NCI-H1105 treated with DMSO at 0.1 percent for 48 hours (cell line): ENCODE data around the gene CRYL1.
A peak's percentile ranks its signal among the peaks of the same experiment; 100 is the strongest.

Source experiments
- DNase-seq: peaks from one replicate; lab custom pipeline; 2025; lab: John Stamatoyannopoulos, UW

CRYL1 gene

DNA sequence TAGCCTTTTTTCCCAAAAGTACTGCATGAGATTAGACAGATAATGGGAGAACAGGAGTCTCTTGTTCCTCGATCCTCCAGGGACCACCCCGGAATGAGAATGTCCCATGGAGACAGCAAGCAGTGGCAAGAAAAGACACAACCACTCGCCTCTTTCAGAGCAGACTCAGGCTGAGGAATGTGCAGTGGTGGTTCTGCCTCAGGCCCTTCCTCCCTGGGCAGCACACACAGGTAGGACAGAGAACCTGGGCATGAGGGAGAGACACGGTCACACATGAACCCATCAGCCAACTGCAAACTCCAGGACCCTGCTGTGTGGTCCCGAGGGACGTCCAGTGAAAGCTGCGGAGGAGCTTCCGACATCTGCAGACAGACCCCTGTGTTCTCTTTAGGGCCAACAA, 31.0 kb downstream of the CRYL1 start:
- no peak for DNase-seq

DNA sequence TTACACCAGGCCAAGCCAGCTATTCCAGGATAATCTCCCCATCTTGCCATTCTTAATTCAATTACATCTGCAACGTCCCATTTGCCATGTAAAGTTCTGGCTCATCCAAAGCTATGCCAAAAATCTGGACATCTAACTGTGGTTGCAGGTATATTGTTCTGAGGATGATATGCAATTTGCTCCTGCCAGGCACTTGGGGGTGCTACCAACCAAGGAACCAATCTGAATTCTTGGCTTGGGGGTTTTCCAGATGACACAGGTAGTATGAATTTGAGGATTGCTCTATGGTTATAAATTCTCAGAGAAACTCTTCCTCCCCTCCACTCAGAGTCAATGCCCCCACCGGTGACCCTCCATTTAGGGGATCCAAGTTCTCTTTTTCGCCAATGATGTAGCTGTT, 33.0 kb downstream of the CRYL1 start:
- no peak for DNase-seq

DNA sequence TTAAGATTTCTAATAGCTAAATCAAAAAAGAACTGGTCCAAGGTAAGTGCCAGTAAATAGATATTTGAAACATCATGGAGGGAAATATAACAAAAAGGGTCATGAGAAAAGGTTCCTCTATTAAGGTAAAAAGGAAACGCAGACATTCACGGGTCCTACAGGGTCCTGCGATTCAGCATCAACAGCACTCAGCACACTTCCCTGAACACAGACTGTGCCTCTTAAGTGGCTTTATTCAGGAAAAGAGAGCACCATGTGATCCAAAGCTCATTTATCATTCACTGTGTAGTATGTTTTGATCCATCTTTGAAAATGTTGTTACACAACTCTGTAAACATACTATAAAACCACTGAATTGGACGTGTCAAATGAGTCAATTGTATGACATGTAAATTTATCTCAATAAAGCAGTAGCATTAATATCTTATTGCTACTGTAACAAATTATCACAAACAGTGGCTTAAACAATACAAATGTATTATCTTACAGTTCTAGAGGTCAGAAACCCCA, 33.7 kb downstream of the CRYL1 start:
- no peak for DNase-seq

DNA sequence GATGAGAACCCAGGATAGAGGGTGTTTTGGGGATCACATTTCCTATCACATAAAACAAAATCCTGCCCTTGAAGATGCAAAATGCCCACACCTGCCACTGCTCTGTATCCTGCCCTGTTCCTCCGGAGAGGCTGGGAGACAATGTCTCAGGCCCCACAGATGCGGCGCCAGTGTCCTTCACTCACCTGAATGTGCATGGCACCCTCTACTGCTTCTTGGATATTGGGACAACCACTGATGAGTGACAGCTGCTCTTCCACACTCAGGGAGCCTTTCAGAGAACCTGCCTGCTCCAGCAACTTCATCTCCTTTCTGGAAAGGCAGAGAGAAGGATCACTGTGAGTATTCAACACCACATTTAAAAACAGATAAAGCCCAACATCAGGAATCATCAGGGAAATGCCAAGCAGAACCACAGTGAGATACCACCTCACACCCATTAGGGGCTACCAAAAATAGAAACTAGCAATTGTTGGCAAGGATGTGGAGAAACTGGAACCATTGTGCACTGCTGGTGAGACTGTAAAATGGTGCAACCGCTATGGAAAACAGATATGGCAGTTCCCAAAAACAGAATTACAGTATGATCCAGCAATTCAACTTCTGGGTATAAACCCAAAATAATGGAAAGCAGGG, 36.4 kb downstream of the CRYL1 start:
- DNase-seq = no peak

- no peak for DNase-seq
Observed at GRCh38 chr13:20487927-20488326, 37.7 kb downstream of the CRYL1 start.

GRCh38 chr13:20482787-20483186, 42.9 kb downstream of the CRYL1 start:
- DNase-seq = no peak

GRCh38 chr13:20482275-20482761, 43.3 kb downstream of the CRYL1 start:
- DNase-seq = no peak

DNA sequence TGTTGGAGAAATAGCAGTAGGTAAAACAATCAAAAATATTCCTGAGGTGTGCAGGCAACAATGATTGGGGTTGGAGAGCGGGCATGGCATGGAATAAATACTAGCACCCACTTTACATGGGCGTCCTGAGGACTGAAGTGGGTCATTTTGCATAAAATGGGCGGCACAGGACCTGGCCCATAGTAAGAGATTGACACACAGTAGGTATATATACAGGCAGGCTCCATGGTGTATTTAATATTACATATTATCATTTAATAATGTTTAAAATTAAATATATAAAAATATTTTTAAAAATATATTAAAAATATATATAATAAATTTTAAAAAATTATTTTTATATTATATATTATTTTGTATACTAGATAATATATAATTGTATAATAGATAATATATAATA, 48.3 kb downstream of the CRYL1 start:
- DNase-seq = no peak

DNA sequence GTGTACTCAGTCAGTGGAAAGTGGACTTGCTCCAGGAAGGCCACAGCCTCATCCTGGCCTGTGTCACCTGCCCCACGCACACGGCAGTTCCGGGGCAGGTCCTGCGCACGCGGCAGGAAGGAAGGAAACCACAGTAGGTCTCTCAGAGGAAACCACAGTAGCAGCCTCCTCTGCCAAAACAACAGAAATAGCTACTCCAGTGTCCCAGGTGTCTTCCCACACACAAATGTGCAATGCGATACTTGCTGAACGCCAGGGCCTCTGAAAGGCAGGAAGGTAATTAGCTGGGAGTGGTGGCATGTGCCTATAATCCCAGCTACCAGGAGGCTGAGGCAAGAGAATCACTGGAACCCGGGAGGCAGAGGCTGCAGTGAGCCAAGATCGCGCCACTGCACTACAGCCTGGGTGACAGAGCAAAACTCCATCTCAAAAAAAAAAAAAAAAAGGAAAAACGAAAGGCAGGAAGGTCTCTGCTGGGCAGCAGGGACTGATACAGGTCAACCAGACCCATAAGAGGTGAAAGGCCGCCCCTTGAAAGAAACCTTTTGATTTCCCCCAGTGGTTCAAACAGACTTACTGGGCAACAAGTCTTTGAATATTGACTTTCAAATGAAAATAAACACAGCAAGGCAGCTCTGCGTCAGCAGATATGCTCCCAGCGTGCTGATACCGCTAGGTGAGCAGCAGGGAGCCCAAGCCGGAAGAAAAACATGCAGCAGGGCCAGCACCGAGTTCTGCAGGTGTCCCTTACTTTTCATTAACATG, 49.5 kb downstream of the CRYL1 start:
- no peak for DNase-seq

- no peak for DNase-seq
Observed at GRCh38 chr13:20474515-20474914, 51.1 kb downstream of the CRYL1 start.

DNA sequence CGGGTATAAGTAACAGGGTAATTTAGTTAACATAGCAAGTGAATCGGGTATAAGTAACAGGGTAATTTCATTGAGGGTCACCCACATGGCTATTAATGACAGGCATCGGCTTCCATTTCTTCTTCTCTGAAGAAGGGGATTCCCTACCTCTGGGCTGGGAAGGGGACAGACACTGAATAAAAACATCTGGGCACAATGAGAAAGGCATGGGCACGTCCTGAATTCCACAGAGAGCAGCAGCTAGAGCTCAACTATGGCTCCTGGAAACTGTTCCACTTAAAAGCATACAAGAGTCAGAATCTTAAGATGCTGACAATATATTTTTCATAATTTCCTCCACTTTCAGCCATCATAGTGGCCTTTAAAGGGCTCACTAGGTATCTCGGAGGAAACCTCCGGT, 51.8 kb downstream of the CRYL1 start:
- DNase-seq = no peak

- no peak for DNase-seq
Observed at GRCh38 chr13:20473139-20473538, 52.5 kb downstream of the CRYL1 start.

- DNase-seq = no peak
Observed at GRCh38 chr13:20472531-20472930, 53.1 kb downstream of the CRYL1 start.

DNA sequence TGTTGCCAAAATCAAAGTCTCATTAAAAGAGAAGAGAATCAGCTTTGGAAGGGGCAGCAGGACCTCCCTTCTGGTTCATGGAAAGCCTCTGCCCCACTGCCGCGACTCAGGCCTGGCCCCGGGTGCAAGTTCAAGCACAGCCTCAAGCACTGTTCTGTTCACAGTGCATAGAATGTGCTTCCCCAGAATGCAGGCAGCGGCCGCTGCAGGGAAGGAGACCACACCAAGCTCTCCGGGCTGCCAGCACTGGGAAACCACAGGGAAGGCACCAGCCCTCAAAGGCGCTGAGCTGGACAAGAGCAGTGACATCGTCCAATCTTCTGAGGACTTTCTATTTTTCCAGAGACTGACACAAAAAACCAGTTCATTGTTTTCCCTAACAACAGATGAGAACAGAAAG, 55.5 kb downstream of the CRYL1 start:
- DNase-seq = no peak

- no peak for DNase-seq
Observed at GRCh38 chr13:20466371-20466770, 59.3 kb downstream of the CRYL1 start.

DNA sequence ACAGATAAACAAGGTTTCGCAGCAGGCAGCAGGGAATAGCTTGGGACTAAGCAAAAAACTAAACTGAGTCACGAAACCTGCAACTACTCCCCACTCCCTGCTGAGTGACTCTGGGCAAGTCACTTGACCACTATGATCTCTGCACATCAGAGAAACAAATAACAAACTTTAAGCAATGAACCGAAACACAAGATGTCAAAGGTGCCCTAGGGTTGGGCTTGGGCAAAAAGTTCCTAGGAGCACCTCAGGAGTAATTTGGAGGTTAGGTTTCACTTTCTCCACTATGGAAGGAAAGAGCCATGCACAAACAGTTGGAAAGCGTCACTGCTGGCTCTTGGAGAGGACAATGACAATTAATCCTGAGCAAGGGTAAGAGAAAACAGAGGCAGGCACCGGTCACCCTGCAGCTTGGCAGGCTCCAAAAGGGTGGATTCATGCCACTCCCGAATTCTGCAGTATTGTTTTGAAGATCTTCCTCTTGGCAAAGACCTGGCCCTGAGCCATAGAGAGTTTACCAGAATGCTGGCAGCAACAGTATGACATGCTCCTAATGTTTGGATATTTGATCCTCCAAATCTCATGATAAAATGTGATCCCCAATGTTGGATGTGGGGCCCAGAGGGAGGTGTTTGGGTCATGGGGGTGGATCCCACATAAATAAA, 60.3 kb downstream of the CRYL1 start:
- DNase-seq = no peak

DNA sequence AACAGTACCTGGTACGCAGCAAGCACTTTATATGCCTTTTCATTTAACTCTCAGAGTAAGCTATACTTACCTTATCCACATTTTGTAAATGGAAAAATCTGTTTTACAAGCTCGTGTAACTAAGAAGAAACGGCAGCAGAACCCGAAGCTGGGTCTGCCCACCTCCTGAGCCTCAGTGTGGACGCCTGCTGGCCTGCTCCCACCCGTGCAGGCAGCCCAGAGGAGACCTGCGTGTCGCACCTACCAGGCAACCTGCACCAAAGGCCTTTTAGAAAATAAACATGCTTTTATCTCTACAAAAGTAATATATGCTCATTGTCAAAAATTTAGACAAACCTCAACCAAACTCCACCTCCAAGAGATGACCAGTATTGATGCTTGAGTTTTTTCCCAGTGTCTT, 62.7 kb downstream of the CRYL1 start:
- DNase-seq = no peak

- DNase-seq = no peak
Observed at GRCh38 chr13:20462533-20462915, 63.1 kb downstream of the CRYL1 start.

DNA sequence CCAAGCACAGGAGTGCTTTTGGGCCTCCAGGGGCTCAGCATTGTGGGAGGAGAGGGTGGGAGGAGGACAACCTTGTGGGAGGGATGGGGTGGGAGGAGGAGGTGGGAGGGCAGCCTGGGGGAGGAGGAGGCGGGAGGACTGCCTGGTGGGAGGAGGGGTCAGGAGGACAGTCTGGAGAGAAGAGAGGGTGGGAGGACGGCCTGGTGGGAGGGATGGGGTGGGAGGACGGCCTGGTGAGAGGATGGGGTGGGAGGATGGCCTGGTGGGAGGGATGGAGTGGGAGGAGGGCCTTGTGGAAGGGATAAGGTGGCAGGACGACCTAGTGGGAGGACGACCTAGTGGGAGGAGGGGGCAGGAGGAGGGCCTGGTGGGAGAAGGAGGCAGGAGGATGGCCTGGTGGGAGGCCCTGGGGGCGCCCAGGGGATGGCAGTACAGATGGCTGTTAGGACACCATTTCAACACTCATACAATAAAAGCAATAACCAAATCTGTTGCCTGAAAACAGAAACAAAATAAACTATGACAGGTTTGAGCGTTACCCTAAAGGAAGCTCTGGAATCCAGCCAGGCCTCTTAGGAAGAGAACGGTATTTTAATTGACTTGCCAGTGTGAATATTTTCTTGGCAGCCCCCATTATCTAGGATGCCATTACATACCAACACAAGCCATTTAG, 63.7 kb downstream of the CRYL1 start:
- DNase-seq = peak; percentile 0

DNA sequence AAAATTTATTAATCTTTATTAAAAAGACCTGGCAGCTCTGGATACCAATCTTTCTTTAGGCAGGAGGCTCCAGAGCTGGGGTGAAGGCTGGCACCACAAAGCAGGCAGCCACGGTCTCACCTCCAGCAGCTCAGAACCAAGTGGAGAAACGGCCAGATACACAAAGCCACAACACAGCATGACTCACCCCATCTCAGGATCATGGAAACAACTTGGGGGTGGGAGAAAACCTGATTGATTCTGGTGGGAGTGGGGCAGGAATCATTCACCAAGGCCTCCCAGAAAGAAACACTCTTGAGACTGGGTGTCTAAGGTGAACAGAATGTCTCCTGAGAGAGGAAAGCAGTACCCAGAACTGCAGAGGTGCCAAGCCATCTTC, 64.2 kb downstream of the CRYL1 start:
- no peak for DNase-seq

DNA sequence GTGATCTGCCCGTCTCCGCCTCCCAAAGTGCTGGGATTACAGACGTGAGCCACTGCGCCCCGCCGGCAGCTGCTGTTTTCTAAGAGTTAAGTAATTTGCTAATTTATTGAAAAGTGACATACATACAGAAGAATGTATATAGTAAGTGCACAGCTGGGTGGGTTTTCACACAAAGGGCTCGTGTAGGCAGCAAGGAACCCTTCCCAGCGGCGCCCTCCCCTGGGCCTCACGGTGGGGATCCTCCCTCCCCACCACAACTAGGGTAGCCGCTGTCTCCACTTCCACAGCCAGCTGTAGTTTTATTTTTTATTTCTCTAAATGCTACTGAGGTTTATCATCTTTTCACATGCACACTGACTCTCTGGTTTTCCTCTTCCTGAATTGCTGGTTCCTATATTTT, 64.9 kb downstream of the CRYL1 start:
- DNase-seq = no peak

DNA sequence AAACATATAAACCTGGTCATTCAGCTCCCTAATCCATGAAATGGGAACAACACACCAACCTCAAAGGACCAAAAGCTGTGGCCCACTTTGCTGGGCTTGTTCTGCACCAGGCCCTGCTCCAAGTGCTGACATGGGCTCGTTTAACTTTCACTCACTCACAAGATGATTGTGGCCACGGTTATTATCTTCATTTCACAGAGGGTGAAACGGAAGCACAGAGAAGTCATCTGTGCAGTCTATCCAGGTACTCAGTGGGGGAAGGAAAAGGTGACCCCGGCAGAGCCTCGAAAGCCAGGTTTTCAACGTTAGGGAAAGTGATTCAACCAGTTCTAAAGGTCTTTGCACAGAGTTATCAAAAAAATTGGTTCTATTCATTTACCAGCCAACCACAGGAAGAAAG, 68.0 kb downstream of the CRYL1 start:
- DNase-seq = no peak

DNA sequence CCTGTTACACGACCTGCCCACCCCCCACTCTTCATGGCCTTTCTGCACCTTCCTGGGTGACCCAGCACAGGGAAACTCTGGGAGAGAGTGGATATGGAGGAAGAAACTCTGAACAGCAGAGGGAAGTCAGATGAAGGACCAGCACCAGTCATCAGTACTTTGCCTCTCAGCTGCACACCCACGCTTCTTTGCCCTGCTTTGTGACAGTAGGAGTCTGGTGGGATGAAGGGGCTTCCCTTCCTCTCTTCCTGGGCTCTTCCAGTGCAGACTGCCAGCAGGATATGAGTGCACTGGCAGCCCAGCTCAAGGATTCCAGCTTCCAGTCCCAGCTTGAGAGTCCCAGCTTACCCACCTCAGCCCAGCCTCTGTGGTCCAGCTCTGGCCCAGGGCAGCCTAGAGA, 68.9 kb downstream of the CRYL1 start:
- DNase-seq = no peak
